ENCODE data around the gene DCAF7. TPM values are rescaled to one million over a fixed set of nuclear protein-coding genes. Genes with fewer than 3 reads are reported as not detected.

Gene DCAF7
- total RNA-seq, 3 donors from 2014 or later = 23.0 to 29.6 (median 27.2) TPM

- Histone ChIP-seq H3K4me3 (no peak overlapping the region), H3K9me3 (no peaks in the 10 kb centered on the region), H3K4me1 (no peaks in the 10 kb centered on the region), H3K27me3 (no peaks in the 10 kb centered on the region), H3K27ac (no peak overlapping the region), H3K36me3 (no peaks in the 10 kb centered on the region)
- TF ChIP-seq POLR2A (IDR thresholded peaks at IDR 0.05) = no peak
- no peak for TF ChIP-seq POLR2AphosphoS5 (IDR thresholded peaks at IDR 0.05)
- TF ChIP-seq CTCF (IDR thresholded peaks at IDR 0.05) = no peak
- no peak for DNase-seq (ENCODE audit: low spot score in 2 of 2)
- intact Hi-C loops (cut with DNase I; ENCODE audit: low total_unique reads) = no loop called here
These were observed 85.0 kb downstream of the DCAF7 start for GRCh38 chr17:63635290-63635689.

DNA sequence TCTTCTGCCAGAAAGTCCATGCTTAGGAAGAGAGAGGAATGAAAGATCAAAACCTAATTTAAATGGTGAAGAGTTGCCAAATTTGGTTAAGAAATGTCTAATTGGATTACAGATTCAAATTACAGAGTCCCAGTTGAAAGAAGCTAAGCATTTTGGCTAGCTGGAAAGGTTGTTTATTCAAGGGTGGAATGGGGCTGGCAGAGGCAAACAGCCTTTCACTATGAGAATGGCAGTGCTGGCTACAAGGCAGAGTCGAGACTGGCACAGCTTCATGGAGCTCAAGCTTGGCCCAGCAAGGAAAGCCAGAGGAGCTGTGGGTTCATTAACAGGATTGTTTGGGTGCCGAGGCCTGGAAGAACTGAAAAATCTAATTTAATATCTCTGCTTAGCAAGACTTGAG, 85.5 kb downstream of the DCAF7 start:
- intact Hi-C loops (cut with DNase I; ENCODE audit: low total_unique reads) = no loop called here
- H3K27ac ChIP-seq = peak overlapping the region in 1 of 2 donors; percentile 8
- no peak overlapping the region for H3K4me3 ChIP-seq
- no peak for DNase-seq (ENCODE audit: low spot score in 2 of 2)
- H3K27me3 ChIP-seq = no peaks in the 10 kb centered on the region
- H3K4me1 ChIP-seq = no peaks in the 10 kb centered on the region
- no peak for TF ChIP-seq POLR2AphosphoS5 (IDR thresholded peaks at IDR 0.05)
- no peak for TF ChIP-seq POLR2A (IDR thresholded peaks at IDR 0.05)
- no peak for TF ChIP-seq CTCF (IDR thresholded peaks at IDR 0.05)
- H3K9me3 ChIP-seq = no peaks in the 10 kb centered on the region
- no peaks in the 10 kb centered on the region for H3K36me3 ChIP-seq

DNA sequence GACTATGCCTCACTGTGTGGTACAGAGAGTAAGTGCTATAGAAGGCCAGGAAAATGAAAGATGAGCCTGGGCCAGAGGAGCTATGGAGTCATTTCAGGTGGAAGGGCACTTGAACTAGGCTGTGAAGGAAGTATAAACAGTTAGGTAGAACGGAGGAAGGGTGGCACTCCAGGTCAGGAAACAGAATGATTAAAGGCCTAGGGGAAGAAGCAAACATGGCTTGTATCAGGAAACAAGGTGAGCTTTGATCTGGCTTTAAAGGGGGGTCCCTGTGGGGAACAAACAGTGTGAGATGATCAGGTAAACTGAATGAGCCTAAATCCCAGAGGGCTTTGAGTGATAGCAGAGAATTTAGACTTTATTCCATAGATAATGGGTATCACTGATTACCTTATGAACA, 88.8 kb downstream of the DCAF7 start:
- intact Hi-C loops (cut with DNase I; ENCODE audit: low total_unique reads) = no loop called here
- no peak for DNase-seq (ENCODE audit: low spot score in 2 of 2)
- H3K36me3 ChIP-seq = no peaks in the 10 kb centered on the region
- no peaks in the 10 kb centered on the region for H3K9me3 ChIP-seq
- H3K4me3 ChIP-seq = no peak overlapping the region
- no peak for TF ChIP-seq POLR2A (IDR thresholded peaks at IDR 0.05)
- no peak for TF ChIP-seq CTCF (IDR thresholded peaks at IDR 0.05)
- TF ChIP-seq POLR2AphosphoS5 (IDR thresholded peaks at IDR 0.05) = no peak
- H3K4me1 ChIP-seq = no peaks in the 10 kb centered on the region
- no peak overlapping the region for H3K27ac ChIP-seq
- H3K27me3 ChIP-seq = no peaks in the 10 kb centered on the region

- H3K4me3 ChIP-seq = no peak overlapping the region
- TF ChIP-seq POLR2AphosphoS5 (IDR thresholded peaks at IDR 0.05) (no peak), POLR2A (IDR thresholded peaks at IDR 0.05) (no peak), CTCF (IDR thresholded peaks at IDR 0.05) (no peak)
- H3K4me1 ChIP-seq = no peaks in the 10 kb centered on the region
- no peaks in the 10 kb centered on the region for H3K9me3 ChIP-seq
- no peak overlapping the region for H3K27ac ChIP-seq
- no peaks in the 10 kb centered on the region for H3K27me3 ChIP-seq
- intact Hi-C loops (cut with DNase I; ENCODE audit: low total_unique reads) = no loop called here
- H3K36me3 ChIP-seq = no peaks in the 10 kb centered on the region
- no peak for DNase-seq (ENCODE audit: low spot score in 2 of 2)
These were observed 89.8 kb downstream of the DCAF7 start for GRCh38 chr17:63640038-63640437.

DNA sequence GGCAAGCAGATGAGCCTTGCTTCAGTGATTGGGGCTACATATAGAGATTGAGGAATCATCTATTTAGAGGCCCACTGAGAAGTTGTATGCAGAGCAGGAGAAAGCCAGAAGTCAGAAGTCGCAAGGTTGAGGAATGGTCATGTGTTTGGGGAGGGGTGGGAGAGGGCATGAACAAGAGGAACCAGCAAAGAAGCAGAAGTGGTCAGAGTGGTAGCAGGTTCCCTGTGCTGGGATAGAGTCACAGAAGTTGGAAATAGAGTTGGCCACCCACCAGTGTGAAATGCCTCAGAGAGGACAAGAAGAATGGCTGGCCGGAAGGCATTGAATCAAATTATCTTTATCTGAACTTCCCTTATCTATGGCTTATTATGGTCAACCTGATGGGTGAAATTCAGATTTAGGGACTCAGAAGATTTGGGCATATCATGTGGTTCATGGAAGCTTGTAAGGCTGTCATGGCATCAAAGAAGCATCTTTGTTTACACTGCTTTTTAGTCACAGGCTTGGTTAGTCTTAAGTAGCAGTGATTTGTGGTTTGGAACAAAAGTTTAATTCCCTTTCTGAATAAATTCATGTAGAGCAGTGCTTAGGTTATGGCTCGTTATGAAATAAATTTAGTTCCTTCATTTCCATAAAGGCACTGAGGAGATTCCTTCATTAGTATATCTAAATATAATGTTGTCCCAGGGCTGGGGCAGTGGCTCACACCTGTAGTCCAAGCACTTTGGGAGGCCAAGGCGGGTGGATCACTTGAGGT, 91.6 kb downstream of the DCAF7 start:
- Histone ChIP-seq H3K27ac (no peak overlapping the region), H3K36me3 (no peaks in the 10 kb centered on the region), H3K4me1 (peaks cover 0 to 3% of the 10 kb centered on the region in 2 donors), H3K27me3 (no peaks in the 10 kb centered on the region), H3K9me3 (no peaks in the 10 kb centered on the region), H3K4me3 (no peak overlapping the region)
- intact Hi-C loops (cut with DNase I; ENCODE audit: low total_unique reads) = no loop called here
- TF ChIP-seq POLR2A (IDR thresholded peaks at IDR 0.05) = no peak
- TF ChIP-seq POLR2AphosphoS5 (IDR thresholded peaks at IDR 0.05) = no peak
- TF ChIP-seq CTCF (IDR thresholded peaks at IDR 0.05) = no peak
- no peak for DNase-seq (ENCODE audit: low spot score in 2 of 2)

Other genes with a start within 250 kb of the DCAF7 start
- 10 to 100 TPM; 14.6 to 52.4 (median 43.3) TPM for gene CYB561, start 104.2 kb upstream of the DCAF7 start, total RNA-seq
- gene ACE, start 73.4 kb upstream of the DCAF7 start, total RNA-seq = 10 to 100 TPM in 1 of 3 donors, 1 to 10 TPM in 2; 2.6 to 13.9 (median 9.1) TPM
- gene KCNH6, start 27.1 kb upstream of the DCAF7 start, total RNA-seq = not detected
- 10 to 100 TPM; 11.0 to 12.4 (median 11.1) TPM for gene TACO1, start 50.4 kb downstream of the DCAF7 start, total RNA-seq
- 10 to 100 TPM; 44.9 to 60.0 (median 47.9) TPM for gene MAP3K3, start 71.9 kb downstream of the DCAF7 start, total RNA-seq
- 10 to 100 TPM in 1 of 3 donors, 1 to 10 TPM in 2; 6.1 to 10.5 (median 7.2) TPM for gene LIMD2, start 149.6 kb downstream of the DCAF7 start, total RNA-seq
- 10 to 100 TPM; 25.9 to 33.8 (median 26.2) TPM for gene STRADA, start 191.3 kb downstream of the DCAF7 start, total RNA-seq
- 10 to 100 TPM; 54.1 to 89.5 (median 81.7) TPM for gene CCDC47, start 223.1 kb downstream of the DCAF7 start, total RNA-seq
- gene DDX42, start 223.7 kb downstream of the DCAF7 start, total RNA-seq = 100 to 1,000 TPM; 131 to 139 (median 139) TPM

All from breast epithelium (tissue), 4 donors.